Nephron progenitor cell (in vitro differentiated cells): ENCODE data around the gene RALY.

Experiments used
- DNase-seq: peaks from one replicate; pipeline ENCODE4 v3.0.0; 2021
- H3K27ac Mint-ChIP-seq: 2 replicates; pipeline ENCODE4 v1.8.0; 2021; ENCODE audit warnings: mild to moderate bottlenecking, moderate library complexity, mixed read lengths
- H3K27me3 Mint-ChIP-seq: 2 replicates; pipeline ENCODE4 v1.8.0; 2021; ENCODE audit warnings: mild to moderate bottlenecking, low read depth, mixed read lengths; ENCODE audit not compliant: poor library complexity
- H3K36me3 Mint-ChIP-seq: 2 replicates; pipeline ENCODE4 v1.8.0; 2021; ENCODE audit warnings: low read depth, mixed read lengths
- H3K4me1 Mint-ChIP-seq: 2 replicates; pipeline ENCODE4 v1.8.0; 2021; ENCODE audit warnings: mixed read lengths
- H3K4me3 Mint-ChIP-seq: 2 replicates; pipeline ENCODE4 v1.8.0; 2021; ENCODE audit warnings: mild to moderate bottlenecking, moderate library complexity, mixed read lengths
- H3K9me3 Mint-ChIP-seq: 2 replicates; pipeline ENCODE4 v1.8.0; 2021; ENCODE audit warnings: mild to moderate bottlenecking, moderate library complexity, mixed read lengths
- CTCF ChIP-seq: fragments of 200-600 bp; sonication (generic); IDR thresholded peaks from 2 replicates; pipeline ENCODE4 v1.5.0; 2021; ENCODE audit warnings: antibody characterized with exemption

RALY gene

GRCh38 chr20:34088305-34089174, 94.8 kb downstream of the RALY start:
- peaks cover 82% of the 10 kb centered on the region for H3K36me3 Mint-ChIP-seq
- peak overlapping the region; percentile 85 for H3K27ac Mint-ChIP-seq
- H3K9me3 Mint-ChIP-seq = no peaks in the 10 kb centered on the region

GRCh38 chr20:34089175-34089479, 95.4 kb downstream of the RALY start:
- Mint-ChIP-seq H3K9me3 (no peaks in the 10 kb centered on the region), H3K36me3 (peaks cover 82% of the 10 kb centered on the region), H3K4me3 (no peak overlapping the region), H3K27ac (peak overlapping the region; percentile 85), H3K4me1 (peaks cover 6% of the 10 kb centered on the region), H3K27me3 (no peaks in the 10 kb centered on the region)
- DNase-seq = no peak
- no peak for TF ChIP-seq CTCF

More at GRCh38 chr20:34088305-34089174, 94.8 kb downstream of the RALY start:
- no peak overlapping the region for H3K4me3 Mint-ChIP-seq
- H3K27me3 Mint-ChIP-seq = no peaks in the 10 kb centered on the region
- no peak for TF ChIP-seq CTCF
- DNase-seq = no peak
- peaks cover 8% of the 10 kb centered on the region for H3K4me1 Mint-ChIP-seq

GRCh38 chr20:34089655-34090345, 96.1 kb downstream of the RALY start:
- H3K9me3 Mint-ChIP-seq = no peaks in the 10 kb centered on the region
- H3K36me3 Mint-ChIP-seq = peaks cover 77% of the 10 kb centered on the region
- H3K27me3 Mint-ChIP-seq = no peaks in the 10 kb centered on the region
- DNase-seq = no peak
- H3K4me3 Mint-ChIP-seq = no peak overlapping the region
- peak overlapping the region; percentile 83 for H3K27ac Mint-ChIP-seq
- no peaks in the 10 kb centered on the region for H3K4me1 Mint-ChIP-seq
- TF ChIP-seq CTCF = no peak

GRCh38 chr20:34090645-34091044, 96.9 kb downstream of the RALY start:
- H3K4me3 Mint-ChIP-seq = no peak overlapping the region
- no peak for DNase-seq
- no peak for TF ChIP-seq CTCF
- H3K27ac Mint-ChIP-seq = peak overlapping the region; percentile 83
- H3K36me3 Mint-ChIP-seq = peaks cover 72% of the 10 kb centered on the region
- no peaks in the 10 kb centered on the region for H3K27me3 Mint-ChIP-seq
- no peaks in the 10 kb centered on the region for H3K4me1 Mint-ChIP-seq
- no peaks in the 10 kb centered on the region for H3K9me3 Mint-ChIP-seq

GRCh38 chr20:34091637-34092200, 98.0 kb downstream of the RALY start:
- H3K27ac Mint-ChIP-seq = no peak overlapping the region
- H3K36me3 Mint-ChIP-seq = peaks cover 79% of the 10 kb centered on the region
- no peaks in the 10 kb centered on the region for H3K27me3 Mint-ChIP-seq
- H3K9me3 Mint-ChIP-seq = no peaks in the 10 kb centered on the region
- no peaks in the 10 kb centered on the region for H3K4me1 Mint-ChIP-seq
- no peak for TF ChIP-seq CTCF
- no peak overlapping the region for H3K4me3 Mint-ChIP-seq
- no peak for DNase-seq
